Nephron progenitor cell (in vitro differentiated cells): ENCODE data around the gene NEO1.
A peak's percentile ranks its signal among the peaks of the same experiment; 100 is the strongest.
"Not testable (repeated sequence)": the region's sequence is repeated elsewhere in the genome, so short reads cannot be mapped to it uniquely, and the experiment has no call there.

Source experiments
- DNase-seq: peaks from one replicate; pipeline ENCODE4 v3.0.0; 2021
- H3K27ac Mint-ChIP-seq: 2 replicates; pipeline ENCODE4 v1.8.0; 2021; ENCODE audit warnings: mild to moderate bottlenecking, moderate library complexity, mixed read lengths
- H3K27me3 Mint-ChIP-seq: 2 replicates; pipeline ENCODE4 v1.8.0; 2021; ENCODE audit warnings: mild to moderate bottlenecking, low read depth, mixed read lengths; ENCODE audit not compliant: poor library complexity
- H3K36me3 Mint-ChIP-seq: 2 replicates; pipeline ENCODE4 v1.8.0; 2021; ENCODE audit warnings: low read depth, mixed read lengths
- H3K4me1 Mint-ChIP-seq: 2 replicates; pipeline ENCODE4 v1.8.0; 2021; ENCODE audit warnings: mixed read lengths
- H3K4me3 Mint-ChIP-seq: 2 replicates; pipeline ENCODE4 v1.8.0; 2021; ENCODE audit warnings: mild to moderate bottlenecking, moderate library complexity, mixed read lengths
- H3K9me3 Mint-ChIP-seq: 2 replicates; pipeline ENCODE4 v1.8.0; 2021; ENCODE audit warnings: mild to moderate bottlenecking, moderate library complexity, mixed read lengths
- TF ChIP-seq, protein P1 (sequence below): fragments of 200-600 bp; sonication (generic); IDR thresholded peaks from 2 replicates; pipeline ENCODE4 v1.5.0; 2021; ENCODE audit warnings: antibody characterized with exemption

Gene NEO1

GRCh38 chr15:73296609-73297353 lies 244.5 kb downstream of the NEO1 start:
- peaks cover 3% of the 10 kb centered on the region for H3K27me3 Mint-ChIP-seq
- TF ChIP-seq, protein P1, sequence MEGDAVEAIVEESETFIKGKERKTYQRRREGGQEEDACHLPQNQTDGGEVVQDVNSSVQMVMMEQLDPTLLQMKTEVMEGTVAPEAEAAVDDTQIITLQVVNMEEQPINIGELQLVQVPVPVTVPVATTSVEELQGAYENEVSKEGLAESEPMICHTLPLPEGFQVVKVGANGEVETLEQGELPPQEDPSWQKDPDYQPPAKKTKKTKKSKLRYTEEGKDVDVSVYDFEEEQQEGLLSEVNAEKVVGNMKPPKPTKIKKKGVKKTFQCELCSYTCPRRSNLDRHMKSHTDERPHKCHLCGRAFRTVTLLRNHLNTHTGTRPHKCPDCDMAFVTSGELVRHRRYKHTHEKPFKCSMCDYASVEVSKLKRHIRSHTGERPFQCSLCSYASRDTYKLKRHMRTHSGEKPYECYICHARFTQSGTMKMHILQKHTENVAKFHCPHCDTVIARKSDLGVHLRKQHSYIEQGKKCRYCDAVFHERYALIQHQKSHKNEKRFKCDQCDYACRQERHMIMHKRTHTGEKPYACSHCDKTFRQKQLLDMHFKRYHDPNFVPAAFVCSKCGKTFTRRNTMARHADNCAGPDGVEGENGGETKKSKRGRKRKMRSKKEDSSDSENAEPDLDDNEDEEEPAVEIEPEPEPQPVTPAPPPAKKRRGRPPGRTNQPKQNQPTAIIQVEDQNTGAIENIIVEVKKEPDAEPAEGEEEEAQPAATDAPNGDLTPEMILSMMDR = no peak
- no peak for DNase-seq
- no peaks in the 10 kb centered on the region for H3K9me3 Mint-ChIP-seq
- no peak overlapping the region for H3K4me3 Mint-ChIP-seq
- H3K4me1 Mint-ChIP-seq = no peaks in the 10 kb centered on the region
- H3K36me3 Mint-ChIP-seq = peaks cover 62% of the 10 kb centered on the region
- H3K27ac Mint-ChIP-seq = no peak overlapping the region

DNA sequence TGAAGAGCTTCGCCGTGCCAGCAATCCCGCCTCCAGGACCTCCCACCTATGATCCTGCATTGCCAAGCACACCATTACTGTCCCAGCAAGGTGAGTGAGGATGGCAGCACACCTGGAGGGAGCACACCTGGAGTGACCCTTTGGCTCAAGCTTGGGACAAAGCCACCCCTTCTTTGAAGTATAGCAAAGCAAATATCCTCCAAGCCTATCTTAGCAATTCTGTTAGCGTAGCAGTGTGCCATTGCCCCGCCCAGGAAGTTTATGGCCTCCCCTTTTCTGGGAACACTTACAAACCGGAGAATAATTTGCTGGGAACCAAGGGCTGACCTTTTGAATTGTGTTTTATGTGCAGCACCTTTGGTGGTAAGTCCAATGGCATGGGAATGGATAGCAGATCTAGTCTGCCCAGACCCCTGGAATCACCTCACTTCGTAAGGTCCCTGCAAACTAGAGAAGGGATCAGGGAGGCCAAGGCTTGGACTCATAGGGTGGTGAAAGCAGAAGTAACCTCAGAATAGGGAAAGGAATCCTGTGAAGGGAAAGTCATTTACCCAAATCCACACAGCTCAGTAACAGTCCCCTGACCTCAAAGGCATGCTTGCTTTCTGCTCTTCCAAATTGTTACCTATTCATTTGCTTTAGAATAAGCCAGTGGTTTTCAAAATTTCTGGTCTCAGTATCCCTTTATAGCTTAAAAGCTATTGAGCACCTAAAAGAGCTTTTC lies 246.4 kb downstream of the NEO1 start:
- no peaks in the 10 kb centered on the region for H3K9me3 Mint-ChIP-seq
- H3K36me3 Mint-ChIP-seq = peaks cover 71% of the 10 kb centered on the region
- H3K4me3 Mint-ChIP-seq = no peak overlapping the region
- no peak overlapping the region for H3K27ac Mint-ChIP-seq
- no peaks in the 10 kb centered on the region for H3K4me1 Mint-ChIP-seq
- TF ChIP-seq, protein P1 = no peak
- DNase-seq = no peak
- H3K27me3 Mint-ChIP-seq = peaks cover 3% of the 10 kb centered on the region

DNA sequence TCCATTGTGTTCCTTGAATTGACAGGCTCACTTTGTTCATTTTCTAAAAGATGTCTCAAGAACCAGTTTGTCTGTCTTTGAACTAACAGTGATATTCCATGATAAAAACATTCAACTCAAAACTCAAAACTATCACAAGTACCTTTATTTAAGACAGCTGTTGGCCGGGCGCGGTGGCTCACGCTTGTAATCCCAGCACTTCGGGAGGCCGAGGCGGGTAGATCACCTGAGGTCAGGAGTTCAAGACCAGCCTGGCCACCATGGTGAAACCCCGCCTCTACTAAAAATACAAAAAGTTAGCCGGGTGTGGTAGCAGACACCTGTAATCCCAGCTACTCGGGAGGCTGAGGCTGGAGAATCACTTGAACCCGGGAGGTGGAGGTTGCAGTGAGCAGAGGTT lies 248.0 kb downstream of the NEO1 start:
- not testable (repeated sequence) for H3K4me3 Mint-ChIP-seq, DNase-seq, H3K4me1 Mint-ChIP-seq, H3K27me3 Mint-ChIP-seq, H3K9me3 Mint-ChIP-seq, H3K27ac Mint-ChIP-seq
- H3K36me3 Mint-ChIP-seq = peaks cover 63% of the 10 kb centered on the region

- peaks cover 35% of the 10 kb centered on the region for H3K36me3 Mint-ChIP-seq
- peak overlapping the region; percentile 43 for H3K27ac Mint-ChIP-seq
- DNase-seq = no peak
- H3K4me3 Mint-ChIP-seq = no peak overlapping the region
- H3K27me3 Mint-ChIP-seq = no peaks in the 10 kb centered on the region
- no peaks in the 10 kb centered on the region for H3K9me3 Mint-ChIP-seq
- no peaks in the 10 kb centered on the region for H3K4me1 Mint-ChIP-seq
- TF ChIP-seq, protein P1 = no peak
Observed at GRCh38 chr15:73303636-73304035, 251.4 kb downstream of the NEO1 start.

DNA sequence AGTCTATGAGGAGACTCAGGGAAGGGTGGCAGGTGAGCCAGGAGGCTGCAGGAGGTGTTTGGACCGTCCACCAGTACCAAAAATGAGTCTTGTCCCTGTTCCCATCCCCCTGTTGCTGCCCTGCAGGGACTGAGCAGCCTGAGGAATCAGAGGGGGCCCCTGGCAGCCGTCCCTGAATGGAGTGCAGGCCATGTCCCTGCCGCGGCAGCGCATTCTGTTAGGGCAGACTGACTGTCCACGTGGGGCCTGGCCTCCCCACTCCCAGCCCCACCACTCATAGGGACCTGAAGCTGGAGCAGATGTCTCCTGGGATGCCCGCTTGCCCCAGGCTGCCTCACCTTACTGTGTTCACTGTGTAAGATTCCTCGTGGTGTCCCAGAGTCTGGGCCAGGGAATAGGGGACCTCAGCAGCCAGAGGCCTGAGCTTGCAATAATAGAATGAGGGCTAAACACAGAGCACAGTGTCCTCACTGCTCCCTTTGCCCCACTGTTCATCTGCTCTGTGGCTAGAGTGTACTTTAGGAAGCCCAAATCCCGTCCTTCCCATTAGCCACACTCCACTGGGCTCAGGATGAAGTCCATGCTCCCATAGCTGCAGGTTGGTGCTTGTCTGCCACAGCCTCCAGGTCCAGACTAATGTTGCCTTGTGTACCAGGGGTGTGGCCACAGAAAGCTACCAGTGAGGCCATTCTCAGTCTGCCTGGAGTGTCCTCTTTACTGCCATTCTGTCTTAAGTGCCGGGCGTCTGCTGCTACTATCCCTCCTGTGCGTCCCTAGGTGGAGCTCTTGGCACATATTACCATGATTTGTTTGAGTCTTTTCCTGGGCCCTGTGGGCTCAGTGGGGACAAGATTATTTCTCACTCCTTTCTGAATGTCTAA lies 253.3 kb downstream of the NEO1 start:
- peak; percentile 56 for DNase-seq
- H3K27ac Mint-ChIP-seq = peak overlapping the region; percentile 66
- TF ChIP-seq, protein P1 = peak; percentile 67
- peaks cover 25% of the 10 kb centered on the region for H3K36me3 Mint-ChIP-seq
- H3K4me1 Mint-ChIP-seq = no peaks in the 10 kb centered on the region
- H3K27me3 Mint-ChIP-seq = no peaks in the 10 kb centered on the region
- H3K9me3 Mint-ChIP-seq = no peaks in the 10 kb centered on the region
- no peak overlapping the region for H3K4me3 Mint-ChIP-seq

DNA sequence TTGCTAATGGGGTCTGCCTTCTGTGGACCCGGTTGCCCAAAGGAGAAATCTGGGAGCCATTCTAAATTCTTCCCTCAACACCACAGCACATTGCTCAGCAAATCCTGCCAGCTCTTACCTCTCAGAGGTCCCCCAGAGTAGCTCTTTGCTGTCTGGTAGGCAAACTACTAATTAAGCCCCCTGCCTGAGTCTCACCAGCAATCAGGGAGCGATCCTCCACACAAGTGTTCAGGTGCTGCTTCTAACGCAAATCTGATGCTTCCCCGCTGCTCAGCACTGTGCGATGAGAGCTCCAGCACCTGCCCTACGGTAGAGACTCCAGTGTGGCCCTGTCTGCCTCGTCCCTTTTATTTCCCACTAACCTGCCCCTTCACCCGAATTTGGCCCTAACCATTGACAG lies 256.0 kb downstream of the NEO1 start:
- Mint-ChIP-seq H3K9me3 (no peaks in the 10 kb centered on the region), H3K36me3 (peaks cover 16% of the 10 kb centered on the region), H3K27me3 (no peaks in the 10 kb centered on the region), H3K4me3 (no peak overlapping the region), H3K27ac (no peak overlapping the region), H3K4me1 (no peaks in the 10 kb centered on the region)
- TF ChIP-seq, protein P1 = no peak
- DNase-seq = no peak
